Measurements from ENCODE around the gene HELZ. TPM values are rescaled to one million over a fixed set of nuclear protein-coding genes. Genes with fewer than 3 reads are reported as not detected.

Gene HELZ
- total and polyA plus RNA-seq, 2 of the 8 experiments (the other 6 are each of a cell fraction or from before 2014, with no cell fraction given): 10.0 to 48.7 TPM

DNA sequence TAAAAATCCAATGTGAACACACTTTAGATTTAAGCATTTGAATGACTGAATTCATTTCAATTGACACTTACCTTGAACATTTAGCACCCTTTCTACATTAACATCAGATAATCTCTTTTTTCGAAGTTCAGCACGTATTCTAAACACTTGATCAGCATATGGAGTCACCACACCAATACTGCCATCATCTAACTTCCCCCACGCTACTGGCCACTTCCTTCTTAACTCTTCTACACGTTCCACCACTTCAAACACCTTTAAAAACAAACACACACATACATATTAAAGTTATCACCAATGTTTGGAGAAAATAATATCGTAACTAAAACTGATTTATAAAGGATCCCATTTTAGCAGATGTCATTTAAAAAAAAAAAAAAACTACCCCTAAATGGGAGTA is 107.1 kb downstream of the HELZ start:
- no peak overlapping the region for H3K18ac ChIP-seq (ENCODE audit: extremely low read depth, low read length)
- H4K5ac ChIP-seq (ENCODE audit: insufficient read length, low read depth, low read length): no peak overlapping the region
- H3K14ac ChIP-seq (ENCODE audit: insufficient read length): no peak overlapping the region
- no peak overlapping the region for H2BK120ac ChIP-seq (replicated peaks; ENCODE audit: low read depth, low read length)
- no peak overlapping the region for H3K4me2 ChIP-seq (ENCODE audit: insufficient read depth in 1 of 2, low read depth in 2 of 2, low read length in 2 of 2)
- no peaks in the 10 kb centered on the region for H3K4me1 ChIP-seq (replicated peaks in 1 of 4; ENCODE audit: control insufficient read depth in 3 of 4, insufficient read depth in 4 of 4, low read length in 3 of 4)
- no peak overlapping the region for H2AK5ac ChIP-seq (ENCODE audit: low read depth, low read length)
- no peak overlapping the region for H2BK12ac ChIP-seq (ENCODE audit: low read depth, low read length)
- no peaks in the 10 kb centered on the region for H3K79me2 ChIP-seq (ENCODE audit: control insufficient read depth in 1 of 2, insufficient read depth in 2 of 2, low read length in 2 of 2)
- no peak overlapping the region for H4K8ac ChIP-seq (ENCODE audit: extremely low read depth, insufficient read depth, low read length)
- H3K27ac ChIP-seq (ENCODE audit: low read depth, low read length): no peak overlapping the region
- H3K9me3 ChIP-seq (ENCODE audit: insufficient read depth in 2 of 2, low read depth in 1 of 2, low read length in 1 of 2): no peaks in the 10 kb centered on the region
- ChIA-PET POLR2A (ENCODE audit: partially characterized antibody) (no interaction called here), CTCF (ENCODE audit: partially characterized antibody) (interaction anchor here (1.7 kb wide), 1 partner anchor 135 kb away, joined by 4 read pairs; no protein-coding TSS in a partner anchor)
- H3K79me1 ChIP-seq (ENCODE audit: low read depth, low read length): no peaks in the 10 kb centered on the region
- H2BK20ac ChIP-seq (ENCODE audit: low read length): no peak overlapping the region
- H3K27me3 ChIP-seq (replicated peaks in 1 of 4; ENCODE audit: control insufficient read depth in 3 of 4, extremely low read depth in 1 of 4, insufficient read depth in 3 of 4, low read length in 3 of 4): no peaks in the 10 kb centered on the region
- H3K23me2 ChIP-seq (ENCODE audit: low read depth, low read length): no peaks in the 10 kb centered on the region
- no peak overlapping the region for H2AFZ ChIP-seq (ENCODE audit: low read length)
- no peak overlapping the region for H4K91ac ChIP-seq (replicated peaks; ENCODE audit: insufficient read length, low read length)
- peaks cover 0 to 10% (median 2%) of the 10 kb centered on the region in 4 experiments; a peak in 3 of 8 replicates for H3K36me3 ChIP-seq (ENCODE audit: control insufficient read depth in 2 of 4, insufficient read depth in 4 of 4, low read length in 3 of 4)
- H2BK15ac ChIP-seq (ENCODE audit: low read length): no peak overlapping the region
- H4K20me1 ChIP-seq (replicated peaks in 1 of 2; ENCODE audit: control insufficient read depth in 1 of 2, insufficient read depth in 2 of 2, low read length in 2 of 2): peaks cover 0 to 4% of the 10 kb centered on the region in 2 experiments
- 83 to 100% methylated on average over 2 to 5 of the region's 5 CpGs for WGBS, 2 experiments (ENCODE audit: extremely low coverage in 1 of 2, insufficient coverage in 1 of 2, insufficient read length in 1 of 2, insufficient replicate concordance in 2 of 2, low coverage in 1 of 2, low lambda C conversion rate in 2 of 2, missing lambda C conversion rate in 1 of 2)
- H2BK5ac ChIP-seq (ENCODE audit: low read depth, low read length): no peak overlapping the region
- no peak overlapping the region for H3K56ac ChIP-seq (replicated peaks; ENCODE audit: insufficient read length, low read depth, low read length)
- H3K4ac ChIP-seq (replicated peaks; ENCODE audit: insufficient read length, low read depth, low read length): no peak overlapping the region
- DNase-seq (ENCODE audit: low read depth in 1 of 2, low spot score in 2 of 2) (no peak), FAIRE-seq (no peak)
- H3K9ac ChIP-seq (replicated peaks in 1 of 4; ENCODE audit: extremely low read depth in 1 of 4, low read depth in 3 of 4, low read length in 3 of 4): no peak overlapping the region
- H3K4me3 ChIP-seq (ENCODE audit: extremely low read depth in 1 of 4, insufficient read depth in 2 of 4, low read depth in 3 of 4, low read length in 4 of 4): no peak overlapping the region
- no peak overlapping the region for H3K23ac ChIP-seq (ENCODE audit: insufficient read length)
- TF ChIP-seq SIX5 (IDR thresholded peaks at IDR 0.05; ENCODE audit: low read depth, low read length) (no peak), BACH1 (IDR thresholded peaks at IDR 0.05; ENCODE audit: low read length) (no peak), KDM4A (IDR thresholded peaks at IDR 0.05; ENCODE audit: low read depth, low read length, severe bottlenecking) (no peak), TAF1 (IDR thresholded peaks at IDR 0.05; ENCODE audit: low read depth, low read length) (no peak), POLR2A (IDR thresholded peaks at IDR 0.05; ENCODE audit: control extremely low read depth in 1 of 2, low read depth in 2 of 2, low read length in 2 of 2) (no peak), TCF12 (IDR thresholded peaks at IDR 0.05; ENCODE audit: low read depth, low read length) (no peak), NANOG (IDR thresholded peaks at IDR 0.05; ENCODE audit: insufficient read depth, low read depth, low read length, poor library complexity, severe bottlenecking) (no peak), SIRT6 (IDR thresholded peaks at IDR 0.05; ENCODE audit: low read length) (no peak), HDAC6 (IDR thresholded peaks at IDR 0.05; ENCODE audit: low read depth, low read length) (no peak), CBX8 (IDR thresholded peaks at IDR 0.05; ENCODE audit: borderline replicate concordance, low read depth, low read length) (no peak), POLR2AphosphoS5 (IDR thresholded peaks at IDR 0.05; ENCODE audit: low read depth, low read length) (no peak), RNF2 (IDR thresholded peaks at IDR 0.05; ENCODE audit: borderline replicate concordance, low read depth, low read length, missing control alignments, poor library complexity, severe bottlenecking) (no peak), TAF7 (optimal IDR thresholded peaks at IDR 0.05; ENCODE audit: borderline replicate concordance, low read depth, low read length) (no peak)
- TF ChIP-seq, protein P1, sequence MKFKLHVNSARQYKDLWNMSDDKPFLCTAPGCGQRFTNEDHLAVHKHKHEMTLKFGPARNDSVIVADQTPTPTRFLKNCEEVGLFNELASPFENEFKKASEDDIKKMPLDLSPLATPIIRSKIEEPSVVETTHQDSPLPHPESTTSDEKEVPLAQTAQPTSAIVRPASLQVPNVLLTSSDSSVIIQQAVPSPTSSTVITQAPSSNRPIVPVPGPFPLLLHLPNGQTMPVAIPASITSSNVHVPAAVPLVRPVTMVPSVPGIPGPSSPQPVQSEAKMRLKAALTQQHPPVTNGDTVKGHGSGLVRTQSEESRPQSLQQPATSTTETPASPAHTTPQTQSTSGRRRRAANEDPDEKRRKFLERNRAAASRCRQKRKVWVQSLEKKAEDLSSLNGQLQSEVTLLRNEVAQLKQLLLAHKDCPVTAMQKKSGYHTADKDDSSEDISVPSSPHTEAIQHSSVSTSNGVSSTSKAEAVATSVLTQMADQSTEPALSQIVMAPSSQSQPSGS (IDR thresholded peaks at IDR 0.05; ENCODE audit: low read length): no peak
